Vagina (tissue), 2 donors: Measurements from ENCODE around the gene EDC3. TPM values are rescaled to one million over a fixed set of nuclear protein-coding genes. Genes with fewer than 3 reads are reported as not detected.

Source experiments
- DNase-seq, 2 donors: peaks; one replicate each; pipeline ENCODE4 v3.0.0-alpha.2; 2017; ENCODE audit errors: extremely low spot score in 2 of 2
- H3K27ac ChIP-seq: fragments of 200-600 bp; sonication (generic); one replicate; pipeline ENCODE4 v1.5.1; 2019
- H3K27me3 ChIP-seq: fragments of 200-600 bp; sonication (generic); one replicate; pipeline ENCODE4 v1.5.1; 2019
- H3K36me3 ChIP-seq, 2 donors: fragments of 200-600 bp; sonication (generic); one replicate each; pipeline ENCODE4 v1.5.1; 2017 to 2019
- H3K4me1 ChIP-seq: fragments of 200-600 bp; sonication (generic); one replicate; pipeline ENCODE4 v1.5.1; 2019
- H3K4me3 ChIP-seq, 2 donors: fragments of 200-600 bp; sonication (generic); 1 replicate in 1 of 2; 2 replicates in 1 of 2; pipeline ENCODE4 v1.5.1; 2016 to 2019
- H3K9me3 ChIP-seq: fragments of 200-600 bp; sonication (generic); one replicate; pipeline ENCODE4 v1.5.1; 2019
- CTCF ChIP-seq, 3 experiments: fragments of 450-650 bp in 2 of 3; fragments of 200-600 bp in 1 of 3; sonication (generic) in 1 of 3; IDR thresholded peaks; one replicate each; pipeline ENCODE4 v1.5.1; 2017 to 2019; ENCODE audit warnings: antibody characterized with exemption in 3 of 3, mild to moderate bottlenecking in 2 of 3, moderate library complexity in 2 of 3
- POLR2A ChIP-seq, 2 donors: fragments of 450-650 bp; IDR thresholded peaks; one replicate each; pipeline ENCODE4 v1.6.1; 2017; ENCODE audit warnings: antibody characterized with exemption in 2 of 2, mild to moderate bottlenecking in 2 of 2, moderate library complexity in 2 of 2
- POLR2AphosphoS5 ChIP-seq, 2 donors: sonication (generic); formaldehyde crosslinking; IDR thresholded peaks; one replicate each; pipeline ENCODE4 v1.9.0; 2017; ENCODE audit warnings: antibody characterized with exemption in 2 of 2, mild to moderate bottlenecking in 2 of 2, low read depth in 1 of 2; ENCODE audit not compliant: insufficient read depth in 1 of 2
- intact Hi-C: fragments of 100-400 bp; cut with DNase I; formaldehyde crosslinking; loops from one replicate; pipeline ENCODE4 v1.15.1; 2023
- total RNA-seq: library from RNA; depleted of rRNA; stranded (reverse); fragments of >200 nt; gene quantifications from one replicate; pipeline ENCODE4 v1.2.3, GENCODE V29; 2016

EDC3 gene
- total RNA-seq, 1 donor from 2014 or later = 23.8 TPM

- intact Hi-C loops = loop anchor here (5.0 kb wide), 1 partner anchor 63 kb away; no protein-coding TSS in a partner anchor
- TF ChIP-seq CTCF (IDR thresholded peaks at IDR 0.05) (no peak), POLR2AphosphoS5 (IDR thresholded peaks at IDR 0.05; ENCODE audit: insufficient read depth in 1 of 2, low read depth in 1 of 2) (no peak)
- Histone ChIP-seq H3K4me1 (peaks cover 7% of the 10 kb centered on the region), H3K36me3 (no peaks in the 10 kb centered on the region), H3K9me3 (no peaks in the 10 kb centered on the region), H3K27me3 (no peaks in the 10 kb centered on the region), H3K27ac (no peak overlapping the region), H3K4me3 (no peak overlapping the region)
- DNase-seq = no peak
Measured at GRCh38 chr15:74610302-74610951, 85.4 kb downstream of the EDC3 start.

- TF ChIP-seq POLR2AphosphoS5 (IDR thresholded peaks at IDR 0.05; ENCODE audit: insufficient read depth in 1 of 2, low read depth in 1 of 2) (no peak), POLR2A (IDR thresholded peaks at IDR 0.05) (no peak), CTCF (IDR thresholded peaks at IDR 0.05) (no peak)
- H3K4me1 ChIP-seq = peaks cover 7% of the 10 kb centered on the region
- intact Hi-C loops = loop anchor here (5.0 kb wide), 1 partner anchor 63 kb away; no protein-coding TSS in a partner anchor
- no peaks in the 10 kb centered on the region for H3K9me3 ChIP-seq
- no peak for DNase-seq
- H3K36me3 ChIP-seq = no peaks in the 10 kb centered on the region
- no peak overlapping the region for H3K4me3 ChIP-seq
- H3K27ac ChIP-seq = no peak overlapping the region
- H3K27me3 ChIP-seq = no peaks in the 10 kb centered on the region
Measured at GRCh38 chr15:74609938-74610301, 85.9 kb downstream of the EDC3 start.

- H3K4me3 ChIP-seq = no peak overlapping the region
- intact Hi-C loops = no loop called here
- DNase-seq = no peak
- TF ChIP-seq POLR2AphosphoS5 (IDR thresholded peaks at IDR 0.05; ENCODE audit: insufficient read depth in 1 of 2, low read depth in 1 of 2) = no peak
- TF ChIP-seq POLR2A (IDR thresholded peaks at IDR 0.05) = no peak
- TF ChIP-seq CTCF (IDR thresholded peaks at IDR 0.05) = no peak
- H3K9me3 ChIP-seq = no peaks in the 10 kb centered on the region
- no peaks in the 10 kb centered on the region for H3K27me3 ChIP-seq
- no peaks in the 10 kb centered on the region for H3K36me3 ChIP-seq
- H3K4me1 ChIP-seq = peaks cover 2% of the 10 kb centered on the region
- H3K27ac ChIP-seq = no peak overlapping the region
Measured at GRCh38 chr15:74608786-74609185, 87.0 kb downstream of the EDC3 start.

GRCh38 chr15:74605795-74606150 is 90.1 kb downstream of the EDC3 start:
- Histone ChIP-seq H3K36me3 (no peaks in the 10 kb centered on the region), H3K27ac (no peak overlapping the region), H3K9me3 (no peaks in the 10 kb centered on the region), H3K4me1 (no peaks in the 10 kb centered on the region), H3K27me3 (no peaks in the 10 kb centered on the region), H3K4me3 (no peak overlapping the region)
- intact Hi-C loops = no loop called here
- TF ChIP-seq POLR2AphosphoS5 (IDR thresholded peaks at IDR 0.05; ENCODE audit: insufficient read depth in 1 of 2, low read depth in 1 of 2) = no peak
- TF ChIP-seq CTCF (IDR thresholded peaks at IDR 0.05) = no peak
- no peak for TF ChIP-seq POLR2A (IDR thresholded peaks at IDR 0.05)
- DNase-seq = no peak

GRCh38 chr15:74604983-74605794 is 90.6 kb downstream of the EDC3 start:
- no peaks in the 10 kb centered on the region for H3K27me3 ChIP-seq
- no peak overlapping the region for H3K27ac ChIP-seq
- no peaks in the 10 kb centered on the region for H3K4me1 ChIP-seq
- no peaks in the 10 kb centered on the region for H3K36me3 ChIP-seq
- no peaks in the 10 kb centered on the region for H3K9me3 ChIP-seq
- DNase-seq = no peak
- TF ChIP-seq POLR2AphosphoS5 (IDR thresholded peaks at IDR 0.05; ENCODE audit: insufficient read depth in 1 of 2, low read depth in 1 of 2) (no peak), POLR2A (IDR thresholded peaks at IDR 0.05) (no peak), CTCF (IDR thresholded peaks at IDR 0.05) (no peak)
- intact Hi-C loops = no loop called here
- H3K4me3 ChIP-seq = no peak overlapping the region
